Astrocyte of the cerebellum (primary cell): Measurements from ENCODE around the gene PCDHB4.
"Not testable (repeated sequence)": the region's sequence is repeated elsewhere in the genome, so short reads cannot be mapped to it uniquely, and the experiment has no call there.

Source experiments
- DNase-seq: peaks from one replicate; pipeline ENCODE4 v3.0.0-alpha.2; 2011; ENCODE audit warnings: low read depth
- H3K4me3 ChIP-seq: 2 replicates; pipeline ENCODE4 v1.5.1; 2011; ENCODE audit warnings: mild to moderate bottlenecking, low read depth, low read length, moderate library complexity
- in situ Hi-C: cut with HindIII; loops from 2 replicates; pipeline ENCODE4 v1.10.0; 2017; ENCODE audit warnings: low sequenced_read_pairs
- TF ChIP-seq, protein P1 (sequence below): IDR thresholded peaks from 2 replicates; pipeline ENCODE4 v1.5.1; 2012; ENCODE audit warnings: low read length, low read depth, moderate library complexity, mild to moderate bottlenecking; ENCODE audit errors: missing control alignments

PCDHB4 gene

DNA sequence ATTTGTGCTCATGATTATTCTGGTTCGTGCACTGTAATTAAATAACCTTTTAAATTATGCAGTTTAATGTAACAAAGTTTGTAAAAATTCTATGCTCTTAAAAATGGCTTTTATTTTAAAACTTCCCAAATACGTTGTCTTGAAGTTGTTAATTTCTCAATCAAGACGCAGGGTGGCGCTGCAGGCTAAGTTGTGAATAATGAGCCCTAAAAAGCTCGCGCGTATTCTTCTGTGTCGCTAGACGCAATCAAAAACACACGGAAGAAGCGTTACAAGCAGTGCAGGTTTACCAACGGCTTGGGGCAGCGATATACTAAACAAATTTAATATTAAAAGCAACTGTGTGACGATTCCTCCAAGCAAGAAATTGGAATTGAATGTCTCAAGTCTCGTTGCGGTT, at the start of gene PCDHB4:
Gene PCDHB4, plus strand, starts transcription at position 256 of the 400 bp plus-strand sequence. CDS start 181 bp downstream, outside the sequence.
- no peak for DNase-seq
- no peak within 1 kb of the TSS for H3K4me3 ChIP-seq
- in situ Hi-C loops = no loop called here
- TF ChIP-seq, protein P1, sequence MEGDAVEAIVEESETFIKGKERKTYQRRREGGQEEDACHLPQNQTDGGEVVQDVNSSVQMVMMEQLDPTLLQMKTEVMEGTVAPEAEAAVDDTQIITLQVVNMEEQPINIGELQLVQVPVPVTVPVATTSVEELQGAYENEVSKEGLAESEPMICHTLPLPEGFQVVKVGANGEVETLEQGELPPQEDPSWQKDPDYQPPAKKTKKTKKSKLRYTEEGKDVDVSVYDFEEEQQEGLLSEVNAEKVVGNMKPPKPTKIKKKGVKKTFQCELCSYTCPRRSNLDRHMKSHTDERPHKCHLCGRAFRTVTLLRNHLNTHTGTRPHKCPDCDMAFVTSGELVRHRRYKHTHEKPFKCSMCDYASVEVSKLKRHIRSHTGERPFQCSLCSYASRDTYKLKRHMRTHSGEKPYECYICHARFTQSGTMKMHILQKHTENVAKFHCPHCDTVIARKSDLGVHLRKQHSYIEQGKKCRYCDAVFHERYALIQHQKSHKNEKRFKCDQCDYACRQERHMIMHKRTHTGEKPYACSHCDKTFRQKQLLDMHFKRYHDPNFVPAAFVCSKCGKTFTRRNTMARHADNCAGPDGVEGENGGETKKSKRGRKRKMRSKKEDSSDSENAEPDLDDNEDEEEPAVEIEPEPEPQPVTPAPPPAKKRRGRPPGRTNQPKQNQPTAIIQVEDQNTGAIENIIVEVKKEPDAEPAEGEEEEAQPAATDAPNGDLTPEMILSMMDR = no peak

DNA sequence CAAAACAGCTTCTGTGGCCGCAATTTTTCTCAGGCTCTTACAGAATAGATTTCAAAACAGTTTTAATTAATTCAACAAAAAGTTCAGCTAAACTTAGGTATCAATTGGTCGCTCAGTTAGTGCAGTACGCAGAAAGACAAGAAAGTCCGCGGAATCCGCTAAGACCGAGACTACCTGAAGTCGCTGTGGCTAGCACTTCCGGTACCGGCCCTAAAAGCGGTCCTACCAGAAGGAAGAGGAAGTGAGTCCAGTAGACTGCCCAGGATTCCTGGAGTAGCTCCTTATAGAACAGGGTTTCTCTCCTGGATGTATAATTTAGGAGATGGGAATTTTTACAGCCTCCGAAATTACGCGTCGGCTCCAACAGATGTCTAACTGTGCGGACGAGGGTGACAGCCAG, 43.8 kb upstream of the PCDHB4 start:
- TF ChIP-seq, protein P1 = no peak
- no peak for DNase-seq
- in situ Hi-C loops = no loop called here
- H3K4me3 ChIP-seq = no peak overlapping the region

DNA sequence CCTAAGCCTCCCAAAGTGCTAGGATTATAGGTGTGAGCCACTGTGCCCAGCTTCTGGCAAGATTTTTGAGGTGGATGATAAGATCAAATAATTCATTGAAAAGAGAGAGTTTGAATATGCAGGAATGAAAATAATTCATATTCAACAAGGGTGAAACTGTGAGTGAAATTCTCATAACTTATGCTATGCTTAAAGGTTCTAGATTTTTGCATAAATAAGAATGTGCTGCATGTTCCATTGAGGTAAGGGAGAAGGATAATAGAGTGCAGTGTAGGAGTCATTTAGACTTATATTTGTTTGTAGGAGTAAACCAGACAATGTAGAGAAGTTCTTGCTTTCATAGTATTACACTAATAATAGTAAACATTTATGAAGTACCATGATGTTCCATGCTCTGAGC, 39.4 kb upstream of the PCDHB4 start:
- TF ChIP-seq, protein P1 = no peak
- H3K4me3 ChIP-seq = no peak overlapping the region
- in situ Hi-C loops = no loop called here
- no peak for DNase-seq

DNA sequence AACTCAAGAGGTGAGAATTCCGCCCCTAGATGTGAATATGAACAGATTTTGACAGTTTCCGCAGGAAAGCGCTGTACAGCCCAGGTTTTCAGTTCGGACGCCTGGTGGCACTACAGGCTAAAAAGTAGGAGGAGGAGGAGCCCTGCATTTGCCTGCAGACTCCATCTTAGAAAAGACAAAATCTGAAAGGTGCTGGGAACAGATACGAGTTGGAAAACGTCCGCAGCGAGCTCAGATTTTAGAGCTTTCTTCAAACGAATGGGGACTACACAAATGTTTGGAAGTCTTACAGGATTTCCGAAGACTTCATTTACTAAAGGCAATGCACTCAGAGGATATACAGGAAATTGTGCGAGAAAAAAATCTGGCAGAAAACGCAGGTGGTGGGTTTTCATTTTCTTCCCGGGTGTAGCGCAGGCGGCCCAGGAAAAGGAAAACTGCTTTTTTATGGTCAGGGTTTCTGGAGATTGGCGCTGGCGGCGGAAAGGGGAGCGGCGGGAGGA, 37.1 kb upstream of the PCDHB4 start:
- TF ChIP-seq, protein P1 = no peak
- DNase-seq = no peak
- H3K4me3 ChIP-seq = peak overlapping the region; percentile 11
- in situ Hi-C loops = no loop called here

DNA sequence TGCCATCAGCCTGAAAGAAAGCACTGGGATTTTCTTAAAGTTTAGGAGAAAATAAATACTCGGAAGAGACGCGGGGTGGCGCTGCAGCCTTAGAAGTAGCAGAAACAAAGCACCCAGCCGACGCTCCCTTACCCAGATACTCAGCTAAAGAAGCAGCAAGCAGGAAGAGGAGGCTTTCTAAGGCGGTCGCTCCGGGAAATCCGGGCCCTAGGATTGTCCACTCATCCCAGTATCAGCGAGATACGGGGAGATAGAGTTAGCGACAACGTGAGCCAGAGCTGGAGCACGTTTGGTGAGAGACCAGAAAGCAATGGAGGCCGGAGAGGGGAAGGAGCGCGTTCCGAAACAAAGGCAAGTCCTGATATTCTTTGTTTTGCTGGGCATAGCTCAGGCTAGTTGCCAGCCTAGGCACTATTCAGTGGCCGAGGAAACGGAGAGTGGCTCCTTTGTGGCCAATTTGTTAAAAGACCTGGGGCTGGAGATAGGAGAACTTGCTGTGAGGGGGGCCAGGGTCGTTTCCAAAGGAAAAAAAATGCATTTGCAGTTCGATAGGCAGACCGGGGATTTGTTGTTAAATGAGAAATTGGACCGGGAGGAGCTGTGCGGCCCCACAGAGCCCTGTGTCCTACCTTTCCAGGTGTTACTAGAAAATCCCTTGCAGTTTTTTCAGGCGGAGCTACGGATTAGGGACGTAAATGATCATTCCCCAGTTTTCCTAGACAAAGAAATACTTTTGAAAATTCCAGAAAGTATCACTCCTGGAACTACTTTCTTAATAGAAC, 26.9 kb upstream of the PCDHB4 start, which contains the start of gene PCDHB2:
Gene PCDHB2, plus strand, starts transcription at position 135 of the 782 bp plus-strand sequence. Its CDS starts 176 bp downstream, at position 311.
- TF ChIP-seq, protein P1 = peak; percentile 9
- in situ Hi-C loops = no loop called here
- H3K4me3 ChIP-seq = peak within 1 kb of the TSS; percentile 21
- no peak for DNase-seq

DNA sequence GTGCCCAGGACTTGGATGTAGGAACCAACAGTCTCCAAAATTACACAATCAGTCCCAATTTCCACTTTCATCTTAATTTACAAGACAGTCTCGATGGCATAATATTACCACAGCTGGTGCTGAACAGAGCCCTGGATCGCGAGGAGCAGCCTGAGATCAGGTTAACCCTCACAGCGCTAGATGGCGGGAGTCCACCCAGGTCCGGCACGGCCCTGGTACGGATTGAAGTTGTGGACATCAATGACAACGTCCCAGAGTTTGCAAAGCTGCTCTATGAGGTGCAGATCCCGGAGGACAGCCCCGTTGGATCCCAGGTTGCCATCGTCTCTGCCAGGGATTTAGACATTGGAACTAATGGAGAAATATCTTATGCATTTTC, 26.4 kb upstream of the PCDHB4 start:
- in situ Hi-C loops = no loop called here

DNA sequence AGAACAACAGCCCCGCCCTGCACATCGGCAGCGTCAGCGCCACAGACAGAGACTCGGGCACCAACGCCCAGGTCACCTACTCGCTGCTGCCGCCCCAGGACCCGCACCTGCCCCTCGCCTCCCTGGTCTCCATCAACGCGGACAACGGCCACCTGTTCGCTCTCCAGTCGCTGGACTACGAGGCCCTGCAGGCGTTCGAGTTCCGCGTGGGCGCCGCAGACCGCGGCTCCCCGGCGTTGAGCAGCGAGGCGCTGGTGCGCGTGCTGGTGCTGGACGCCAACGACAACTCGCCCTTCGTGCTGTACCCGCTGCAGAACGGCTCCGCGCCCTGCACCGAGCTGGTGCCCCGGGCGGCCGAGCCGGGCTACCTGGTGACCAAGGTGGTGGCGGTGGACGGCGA, 25.4 kb upstream of the PCDHB4 start:
- in situ Hi-C loops, DNase-seq, H3K4me3 ChIP-seq: not testable (repeated sequence)

More for the DNA sequence above, 26.4 kb upstream of the PCDHB4 start:
- DNase-seq = no peak
- no peak overlapping the region for H3K4me3 ChIP-seq
- TF ChIP-seq, protein P1 = no peak

DNA sequence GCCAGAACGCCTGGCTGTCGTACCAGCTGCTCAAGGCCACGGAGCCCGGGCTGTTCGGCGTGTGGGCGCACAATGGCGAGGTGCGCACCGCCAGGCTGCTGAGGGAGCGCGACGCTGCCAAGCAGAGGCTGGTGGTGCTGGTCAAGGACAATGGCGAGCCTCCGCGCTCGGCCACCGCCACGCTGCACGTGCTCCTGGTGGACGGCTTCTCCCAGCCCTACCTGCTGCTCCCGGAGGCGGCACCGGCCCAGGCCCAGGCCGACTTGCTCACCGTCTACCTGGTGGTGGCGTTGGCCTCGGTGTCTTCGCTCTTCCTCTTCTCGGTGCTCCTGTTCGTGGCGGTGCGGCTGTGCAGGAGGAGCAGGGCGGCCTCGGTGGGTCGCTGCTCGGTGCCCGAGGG, 25.0 kb upstream of the PCDHB4 start:
- DNase-seq, in situ Hi-C loops, H3K4me3 ChIP-seq: not testable (repeated sequence)
